ENCODE data around the gene EHMT2.

The EHMT2 gene

DNA sequence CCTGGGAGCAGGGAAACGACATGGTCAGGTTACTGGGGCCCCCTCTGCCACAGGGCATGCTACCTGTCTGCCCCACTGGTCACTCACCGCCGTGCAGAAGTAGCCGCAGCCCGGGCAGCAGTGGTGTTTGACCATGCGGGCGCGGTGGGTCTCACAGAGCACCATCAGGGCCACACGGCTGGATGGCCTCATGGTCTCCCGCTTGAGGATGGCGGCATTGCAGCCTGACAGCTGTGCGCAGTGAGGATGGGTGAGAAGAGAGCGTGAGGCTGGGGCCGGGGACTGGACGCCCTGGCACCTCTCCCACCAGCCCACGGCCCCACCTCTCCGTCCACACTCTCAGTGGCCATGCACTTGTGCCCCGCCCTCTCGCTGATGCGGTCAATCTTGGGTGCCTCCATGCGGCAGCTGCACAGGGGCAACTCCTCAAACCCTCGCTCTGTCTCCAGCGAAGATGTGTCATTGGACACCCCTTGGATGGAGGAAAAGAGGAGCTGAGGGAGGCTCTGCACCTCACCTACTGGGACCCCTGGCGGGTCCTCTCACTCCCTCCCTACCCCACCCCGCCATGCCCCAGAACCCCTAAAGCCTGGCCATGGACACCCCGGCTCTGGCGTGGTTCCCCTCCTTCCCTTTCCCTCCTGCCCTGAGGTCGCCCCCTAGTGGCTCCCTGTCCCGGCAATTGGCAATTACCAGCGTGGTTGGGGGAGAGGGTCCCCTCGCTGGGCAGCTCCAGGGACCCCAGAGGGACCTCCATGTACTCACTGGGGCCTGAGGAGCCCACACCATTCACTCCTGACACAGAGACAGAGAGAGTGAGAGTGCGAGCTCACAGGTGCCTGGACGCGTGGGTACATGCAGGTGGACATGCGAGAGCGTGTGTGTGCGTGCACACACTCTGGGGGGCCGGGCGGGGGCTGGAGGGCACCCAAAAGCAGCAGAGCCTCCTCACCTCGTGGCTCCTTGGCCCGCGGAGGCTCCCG, 8.9 kb downstream of the EHMT2 start:
- no peak for DNase-seq

- no peak for DNase-seq
Observed at GRCh38 chr6:31887173-31888007, 10.1 kb downstream of the EHMT2 start.

- DNase-seq: no peak
Observed at GRCh38 chr6:31886541-31886991, 10.9 kb downstream of the EHMT2 start.

- no peak for DNase-seq
Observed at GRCh38 chr6:31884528-31885035, 12.9 kb downstream of the EHMT2 start.

DNA sequence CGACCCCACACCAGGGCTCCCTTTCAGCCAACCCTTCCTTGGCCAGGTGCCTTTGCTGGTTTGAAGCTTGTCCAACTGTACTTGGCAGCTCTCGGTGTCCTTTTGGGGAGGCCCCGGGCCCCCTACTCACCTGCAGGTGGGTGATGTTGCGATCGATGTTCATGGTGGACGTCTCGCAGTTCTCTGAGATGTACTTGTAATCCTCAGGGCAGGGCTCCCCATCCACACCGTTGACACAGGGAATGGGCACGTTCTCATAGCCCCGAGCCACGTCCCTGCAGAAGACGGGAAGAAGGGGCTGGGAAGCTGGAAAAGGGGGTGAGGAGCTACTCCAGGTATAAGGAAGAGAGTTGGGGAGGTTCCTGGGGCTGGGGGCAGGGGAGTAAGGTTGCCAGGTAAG, 13.8 kb downstream of the EHMT2 start:
- no peak for DNase-seq

DNA sequence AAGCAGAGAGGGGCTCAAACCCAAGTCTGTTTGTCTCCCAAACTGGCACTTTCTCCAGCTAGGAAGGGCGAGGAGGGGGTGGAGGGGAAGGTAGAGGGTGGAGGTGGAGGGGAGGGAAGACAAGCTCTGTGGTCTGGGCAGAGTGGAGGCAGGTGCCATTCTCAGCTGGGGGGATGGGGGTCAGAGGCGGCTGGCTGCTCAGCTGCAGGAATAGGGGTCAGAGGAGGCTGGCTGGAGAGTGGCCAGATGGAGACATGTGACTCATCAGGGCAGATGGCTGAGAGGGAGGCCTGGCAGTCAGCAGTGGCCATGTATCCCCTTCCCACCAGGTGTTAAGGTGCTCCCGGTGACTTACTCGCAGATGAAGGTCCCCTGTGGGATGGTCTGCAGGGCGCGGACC, 15.2 kb downstream of the EHMT2 start:
- DNase-seq: no peak

DNA sequence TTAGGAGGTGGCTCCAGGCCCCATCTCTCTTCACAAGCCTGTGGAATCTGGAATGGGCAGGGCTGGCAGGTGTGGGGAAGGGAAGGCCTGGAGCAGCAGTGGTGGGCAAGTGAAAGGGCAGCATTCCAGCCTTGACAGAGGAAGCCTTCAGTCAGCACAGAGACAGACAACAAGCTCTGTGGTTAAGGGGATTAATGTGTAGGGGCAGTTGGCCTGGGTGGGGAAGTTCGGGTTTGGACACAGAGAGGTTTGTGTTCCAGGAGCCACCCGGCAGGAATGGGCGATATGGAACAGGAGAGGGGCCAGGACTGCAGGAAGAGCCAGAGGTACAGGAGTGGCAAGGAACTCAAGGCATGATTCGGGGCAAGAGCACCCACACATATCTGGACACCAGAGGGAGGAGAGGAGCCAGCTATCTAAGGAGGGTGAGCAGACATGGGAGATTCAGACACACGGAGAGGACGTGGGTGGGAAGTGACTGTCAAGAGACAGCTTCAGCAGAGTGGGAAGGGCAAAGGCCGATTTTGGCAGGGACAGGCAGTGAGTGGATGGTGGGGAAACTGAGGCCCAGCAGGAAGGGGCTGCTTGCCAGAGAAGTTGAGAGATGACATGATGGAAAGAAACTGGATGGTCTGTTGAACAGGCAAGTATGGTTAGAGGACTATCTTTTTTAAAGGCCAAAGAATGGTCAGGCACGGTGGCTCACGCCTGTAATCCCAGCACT, 16.2 kb downstream of the EHMT2 start:
- no peak for DNase-seq

- DNase-seq: no peak
Observed at GRCh38 chr6:31880616-31881015, 16.9 kb downstream of the EHMT2 start.

DNA sequence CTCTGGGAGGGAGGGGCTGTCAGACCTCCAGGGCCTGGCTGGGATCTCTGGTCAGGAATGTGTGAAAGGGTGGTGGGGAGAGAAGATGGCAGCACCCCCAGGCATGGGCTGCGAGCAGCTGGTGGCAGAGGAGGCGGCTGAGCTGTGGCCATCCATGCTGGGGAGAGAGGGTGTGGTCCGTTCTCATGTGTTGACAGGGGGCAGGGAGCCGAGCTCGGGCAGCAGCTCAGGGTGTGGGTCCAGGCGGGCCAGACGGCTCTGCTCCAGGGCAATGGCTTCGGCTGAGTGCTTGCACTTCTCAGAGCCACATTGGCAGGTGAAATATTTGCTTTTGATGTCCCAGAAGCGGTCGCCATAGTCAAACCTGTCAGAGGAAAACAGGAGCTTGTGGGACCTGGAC, 17.6 kb downstream of the EHMT2 start:
- no peak for DNase-seq

GRCh38 chr6:31879143-31879542, 18.4 kb downstream of the EHMT2 start:
- DNase-seq: no peak

DNA sequence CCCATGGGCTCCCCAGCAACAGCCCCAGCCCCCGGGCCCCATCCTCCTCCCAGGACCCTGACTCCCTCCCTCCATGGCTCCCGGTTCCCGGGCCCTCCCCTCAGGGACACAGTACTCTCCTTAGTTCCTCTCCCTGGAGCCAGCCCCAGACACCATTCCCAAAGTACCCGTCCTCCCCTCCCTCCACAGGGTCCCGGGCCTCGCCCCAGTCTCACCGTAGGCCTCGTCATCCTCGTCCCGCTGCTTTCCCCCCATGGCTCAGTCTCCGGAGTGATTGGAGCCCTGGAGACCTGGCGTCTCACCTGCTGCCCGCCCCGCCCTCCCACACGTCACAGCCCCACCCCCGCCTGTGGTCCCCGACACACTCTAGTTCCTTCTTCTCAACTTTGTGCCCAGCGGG, 18.8 kb downstream of the EHMT2 start, which contains the start of gene SLC44A4:
Gene SLC44A4, minus strand, starts transcription at position 272 of the 400 bp plus-strand sequence. Its CDS starts 17 bp downstream, at position 255.
- DNase-seq: no peak

DNA sequence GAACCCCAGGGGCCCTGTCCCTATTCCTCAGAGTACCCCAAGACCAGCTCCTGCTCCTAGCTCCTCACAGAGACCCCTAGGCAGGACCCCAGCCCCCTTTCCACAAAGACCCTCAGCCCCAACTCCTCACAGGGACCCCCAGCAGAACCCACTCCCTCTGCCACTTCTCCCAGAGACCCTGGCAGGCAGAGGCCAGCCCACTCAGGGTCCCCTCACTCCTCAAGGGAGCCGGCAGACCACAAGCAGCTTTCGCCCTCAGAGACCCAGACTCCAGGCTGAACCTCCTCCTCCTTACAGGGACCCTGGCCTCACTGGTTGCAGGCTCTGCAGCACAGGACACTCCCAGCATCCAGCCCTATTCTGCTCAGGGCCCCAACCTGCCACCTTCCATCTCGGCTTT, 19.3 kb downstream of the EHMT2 start:
- DNase-seq: no peak

GRCh38 chr6:31877651-31878161, 19.8 kb downstream of the EHMT2 start:
- no peak for DNase-seq

GRCh38 chr6:31877125-31877650, 20.3 kb downstream of the EHMT2 start:
- no peak for DNase-seq

GRCh38 chr6:31876357-31876756, 21.1 kb downstream of the EHMT2 start:
- no peak for DNase-seq

DNA sequence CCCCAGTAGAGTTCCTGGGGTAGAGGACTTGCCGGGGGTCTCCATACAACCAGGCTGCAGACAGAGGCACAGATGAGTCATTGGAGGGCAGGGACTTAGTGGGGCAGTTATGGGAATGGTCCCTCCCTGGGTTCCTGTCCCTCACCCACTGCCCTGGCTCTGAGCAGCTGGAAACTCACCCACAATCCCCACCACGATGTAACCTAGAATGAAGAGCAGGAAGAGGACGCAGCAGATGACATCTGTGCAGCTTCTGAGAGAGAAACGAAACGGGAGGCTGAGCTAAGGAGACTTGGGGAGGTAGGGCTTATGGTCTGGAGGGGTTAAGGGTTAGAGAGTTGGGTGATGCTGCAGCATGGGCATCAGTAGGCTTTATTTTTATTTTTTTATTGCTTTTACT, 21.6 kb downstream of the EHMT2 start:
- DNase-seq: no peak

GRCh38 chr6:31874836-31875572, 22.5 kb downstream of the EHMT2 start:
- DNase-seq: no peak

DNA sequence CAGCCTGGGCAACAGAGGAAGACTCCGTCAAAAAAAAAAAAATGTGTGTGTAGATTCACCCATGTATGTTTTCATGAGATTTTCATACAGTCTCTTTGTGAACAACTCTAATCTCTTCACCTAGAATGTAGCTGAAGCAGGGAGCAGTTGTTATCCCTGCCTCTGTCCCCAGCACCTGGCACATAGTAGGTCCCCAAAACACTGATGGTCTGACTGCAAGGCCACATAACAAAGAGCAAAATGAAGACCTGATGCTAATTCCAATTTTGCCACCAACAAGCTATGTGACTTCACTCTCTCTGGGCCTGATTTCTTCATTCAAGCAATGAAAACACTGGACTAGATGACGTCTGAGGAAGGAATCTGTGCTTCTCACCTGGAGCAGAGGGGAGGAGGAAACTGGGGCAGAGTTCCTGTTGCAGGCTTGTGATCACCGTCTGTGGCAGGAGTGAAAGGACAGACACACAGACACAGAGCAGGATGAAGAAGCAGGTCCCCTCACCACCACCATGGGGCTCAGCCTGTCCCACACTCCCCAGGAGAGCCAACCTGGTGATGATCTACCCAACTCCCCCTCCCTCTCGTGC, 23.3 kb downstream of the EHMT2 start:
- DNase-seq: no peak

DNA sequence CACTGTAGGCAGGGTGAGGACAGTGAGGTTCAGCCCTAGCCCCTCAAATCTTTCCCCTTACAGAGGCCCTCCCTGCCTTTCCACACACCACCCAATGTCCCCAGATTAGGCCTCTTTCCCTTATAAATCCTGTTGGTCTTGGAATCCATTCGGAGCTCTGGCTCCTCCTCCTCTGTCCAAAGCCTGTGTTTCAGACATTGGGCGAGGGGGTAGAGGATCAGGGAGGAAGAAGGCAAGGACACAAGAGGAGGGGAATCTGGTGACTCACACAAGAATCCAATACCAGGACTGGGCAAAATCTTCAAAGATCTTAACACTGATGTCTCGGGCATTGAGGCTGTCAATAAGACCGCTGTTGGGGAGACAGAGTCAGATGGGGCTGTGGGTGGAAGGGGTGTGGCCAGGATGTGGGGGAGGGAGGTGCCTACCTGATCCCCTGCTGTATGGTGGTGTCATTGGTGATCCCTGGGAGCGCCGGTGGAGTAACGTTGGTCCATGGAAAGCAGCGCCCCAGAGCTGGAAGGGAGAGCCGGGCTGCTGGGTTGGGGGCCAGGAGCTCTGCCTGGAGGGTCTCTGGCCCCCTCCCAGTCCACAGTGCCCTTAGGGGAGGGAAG, 26.3 kb downstream of the EHMT2 start:
- DNase-seq: no peak

- DNase-seq: no peak
Observed at GRCh38 chr6:31870385-31870921, 27.0 kb downstream of the EHMT2 start.

All from left hindlimb (tissue), 1 donor.